Muscle layer of colon (tissue), 2 donors: ENCODE measurements around the gene ADK.
"Not testable (repeated sequence)": the region's sequence is repeated elsewhere in the genome, so short reads cannot be mapped to it uniquely, and the experiment has no call there.

Experiments used
- H3K27ac ChIP-seq: one replicate; pipeline ENCODE4 v1.7.0; 2013; ENCODE audit warnings: low read depth, mild to moderate bottlenecking, low read length, moderate library complexity
- H3K27me3 ChIP-seq, 2 donors: one replicate each; pipeline ENCODE4 v1.7.0; 2013; ENCODE audit warnings: low read length in 2 of 2, mild to moderate bottlenecking in 2 of 2; ENCODE audit not compliant: insufficient read depth in 2 of 2, control insufficient read depth in 1 of 2
- H3K36me3 ChIP-seq: one replicate; pipeline ENCODE4 v1.7.0; 2013; ENCODE audit warnings: mild to moderate bottlenecking, low read length; ENCODE audit not compliant: insufficient read depth
- H3K4me1 ChIP-seq: one replicate; pipeline ENCODE4 v1.7.0; 2013; ENCODE audit warnings: mild to moderate bottlenecking, low read length; ENCODE audit not compliant: insufficient read depth
- H3K4me3 ChIP-seq, 2 donors: one replicate each; pipeline ENCODE4 v1.7.0; 2013; ENCODE audit warnings: low read length in 2 of 2, low read depth in 1 of 2, mild to moderate bottlenecking in 1 of 2, moderate library complexity in 1 of 2
- H3K9ac ChIP-seq: one replicate; pipeline ENCODE4 v1.7.0; 2013; ENCODE audit warnings: low read length
- H3K9me3 ChIP-seq: one replicate; pipeline ENCODE4 v1.7.0; 2013; ENCODE audit warnings: mild to moderate bottlenecking, low read length
- donor health status: abdominal sarcoma.
- donor health status: Adenocarcinoma of cecum.

Gene ADK

GRCh38 chr10:74217110-74217509 lies 66.1 kb downstream of the ADK start:
- not testable (repeated sequence) for H3K9ac ChIP-seq

GRCh38 chr10:74222467-74222866 lies 71.4 kb downstream of the ADK start:
- not testable (repeated sequence) for H3K9ac ChIP-seq, H3K27ac ChIP-seq, H3K4me1 ChIP-seq, H3K9me3 ChIP-seq, H3K27me3 ChIP-seq, H3K36me3 ChIP-seq, H3K4me3 ChIP-seq

More at GRCh38 chr10:74217110-74217509, 66.1 kb downstream of the ADK start:
- not testable (repeated sequence) for H3K27me3 ChIP-seq, H3K36me3 ChIP-seq, H3K4me3 ChIP-seq, H3K27ac ChIP-seq, H3K4me1 ChIP-seq, H3K9me3 ChIP-seq

- H3K36me3 ChIP-seq = no peaks in the 10 kb centered on the region
- H3K4me3 ChIP-seq = no peak overlapping the region
- H3K4me1 ChIP-seq = no peaks in the 10 kb centered on the region
- H3K9ac ChIP-seq = no peak overlapping the region
- H3K27me3 ChIP-seq = no peaks in the 10 kb centered on the region
- H3K27ac ChIP-seq = no peak overlapping the region
- H3K9me3 ChIP-seq = no peaks in the 10 kb centered on the region
These were observed 72.9 kb downstream of the ADK start for GRCh38 chr10:74223755-74224529.

GRCh38 chr10:74227697-74228424 lies 76.8 kb downstream of the ADK start:
- Histone ChIP-seq H3K36me3 (no peaks in the 10 kb centered on the region), H3K9me3 (no peaks in the 10 kb centered on the region), H3K9ac (no peak overlapping the region), H3K4me1 (no peaks in the 10 kb centered on the region), H3K27ac (no peak overlapping the region), H3K4me3 (no peak overlapping the region), H3K27me3 (no peaks in the 10 kb centered on the region)

- H3K4me3 ChIP-seq = no peak overlapping the region
- H3K27me3 ChIP-seq = no peaks in the 10 kb centered on the region
- H3K36me3 ChIP-seq = no peaks in the 10 kb centered on the region
- H3K9me3 ChIP-seq = no peaks in the 10 kb centered on the region
- no peak overlapping the region for H3K9ac ChIP-seq
- no peaks in the 10 kb centered on the region for H3K4me1 ChIP-seq
- no peak overlapping the region for H3K27ac ChIP-seq
These were observed 80.4 kb downstream of the ADK start for GRCh38 chr10:74231375-74231774.

- Histone ChIP-seq H3K4me3 (no peak overlapping the region), H3K36me3 (no peaks in the 10 kb centered on the region), H3K9me3 (no peaks in the 10 kb centered on the region), H3K4me1 (no peaks in the 10 kb centered on the region), H3K27me3 (no peaks in the 10 kb centered on the region), H3K9ac (no peak overlapping the region), H3K27ac (no peak overlapping the region)
These were observed 82.3 kb downstream of the ADK start for GRCh38 chr10:74233281-74233680.

- no peaks in the 10 kb centered on the region for H3K36me3 ChIP-seq
- H3K27me3 ChIP-seq = no peaks in the 10 kb centered on the region
These were observed 83.5 kb downstream of the ADK start for GRCh38 chr10:74234569-74234968.

GRCh38 chr10:74238031-74238431 lies 87.0 kb downstream of the ADK start:
- Histone ChIP-seq H3K9me3 (no peaks in the 10 kb centered on the region), H3K4me3 (no peak overlapping the region), H3K27ac (no peak overlapping the region)

More at GRCh38 chr10:74234569-74234968, 83.5 kb downstream of the ADK start:
- no peak overlapping the region for H3K9ac ChIP-seq
- H3K4me3 ChIP-seq = no peak overlapping the region
- H3K27ac ChIP-seq = no peak overlapping the region
- no peaks in the 10 kb centered on the region for H3K4me1 ChIP-seq
- H3K9me3 ChIP-seq = no peaks in the 10 kb centered on the region

GRCh38 chr10:74238516-74238915 lies 87.5 kb downstream of the ADK start:
- Histone ChIP-seq H3K27ac (no peak overlapping the region), H3K9me3 (no peaks in the 10 kb centered on the region), H3K4me3 (no peak overlapping the region), H3K27me3 (no peaks in the 10 kb centered on the region), H3K9ac (no peak overlapping the region), H3K36me3 (no peaks in the 10 kb centered on the region), H3K4me1 (no peaks in the 10 kb centered on the region)

More at GRCh38 chr10:74238031-74238431, 87.0 kb downstream of the ADK start:
- Histone ChIP-seq H3K4me1 (no peaks in the 10 kb centered on the region), H3K36me3 (no peaks in the 10 kb centered on the region), H3K27me3 (no peaks in the 10 kb centered on the region), H3K9ac (no peak overlapping the region)

GRCh38 chr10:74243067-74243466 lies 92.0 kb downstream of the ADK start:
- H3K36me3 ChIP-seq = no peaks in the 10 kb centered on the region
- H3K27ac ChIP-seq = no peak overlapping the region
- H3K4me1 ChIP-seq = no peaks in the 10 kb centered on the region
- no peaks in the 10 kb centered on the region for H3K27me3 ChIP-seq
- no peak overlapping the region for H3K9ac ChIP-seq
- H3K9me3 ChIP-seq = no peaks in the 10 kb centered on the region
- no peak overlapping the region for H3K4me3 ChIP-seq

- no peak overlapping the region for H3K27ac ChIP-seq
- no peaks in the 10 kb centered on the region for H3K4me1 ChIP-seq
- H3K9me3 ChIP-seq = no peaks in the 10 kb centered on the region
- no peak overlapping the region for H3K9ac ChIP-seq
- H3K36me3 ChIP-seq = no peaks in the 10 kb centered on the region
- no peak overlapping the region for H3K4me3 ChIP-seq
- H3K27me3 ChIP-seq = no peaks in the 10 kb centered on the region
These were observed 93.2 kb downstream of the ADK start for GRCh38 chr10:74244097-74244685.
